ENCODE results near the gene ZNF391.
"Not testable (repeated sequence)": the region's sequence is repeated elsewhere in the genome, so short reads cannot be mapped to it uniquely, and the experiment has no call there.

Gene ZNF391

DNA sequence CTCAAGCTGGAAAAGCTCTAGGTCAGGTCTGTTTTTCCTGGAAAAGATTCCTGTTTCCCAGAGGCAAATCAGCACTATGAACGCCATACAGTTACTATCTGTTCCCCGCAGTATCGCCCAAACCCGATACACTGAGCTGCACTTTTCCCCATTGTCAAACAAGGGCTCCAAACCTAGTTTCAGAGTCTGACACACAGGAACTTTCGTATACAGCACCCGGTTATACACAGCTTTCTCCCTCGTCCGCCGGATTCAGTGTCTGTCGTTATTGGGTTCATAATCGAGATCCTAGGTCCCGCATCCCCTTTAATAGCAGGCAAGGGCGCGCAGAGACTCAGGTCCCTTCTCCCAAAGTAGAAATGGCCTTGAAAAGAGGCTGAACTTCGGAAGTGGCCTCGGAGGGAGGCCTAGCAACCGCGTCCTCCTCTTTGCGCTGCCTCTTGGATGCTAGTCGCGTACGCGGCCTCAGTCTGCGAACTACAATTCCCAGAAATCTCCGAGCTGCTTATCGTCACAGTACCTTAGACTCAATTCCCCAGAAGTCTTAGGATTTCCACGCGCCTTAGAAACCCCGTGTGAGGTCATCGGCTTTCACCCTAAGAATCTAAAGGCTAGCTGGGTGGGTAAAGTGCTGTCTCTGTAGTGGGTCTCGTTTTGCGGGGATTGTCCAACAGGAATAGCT is 34.2 kb downstream of the ZNF391 start:
- no peak for DNase-seq (ENCODE audit: low read depth)

GRCh38 chr6:27424851-27425250 is 36.3 kb downstream of the ZNF391 start:
- not testable (repeated sequence) for DNase-seq (ENCODE audit: low read depth)

DNA sequence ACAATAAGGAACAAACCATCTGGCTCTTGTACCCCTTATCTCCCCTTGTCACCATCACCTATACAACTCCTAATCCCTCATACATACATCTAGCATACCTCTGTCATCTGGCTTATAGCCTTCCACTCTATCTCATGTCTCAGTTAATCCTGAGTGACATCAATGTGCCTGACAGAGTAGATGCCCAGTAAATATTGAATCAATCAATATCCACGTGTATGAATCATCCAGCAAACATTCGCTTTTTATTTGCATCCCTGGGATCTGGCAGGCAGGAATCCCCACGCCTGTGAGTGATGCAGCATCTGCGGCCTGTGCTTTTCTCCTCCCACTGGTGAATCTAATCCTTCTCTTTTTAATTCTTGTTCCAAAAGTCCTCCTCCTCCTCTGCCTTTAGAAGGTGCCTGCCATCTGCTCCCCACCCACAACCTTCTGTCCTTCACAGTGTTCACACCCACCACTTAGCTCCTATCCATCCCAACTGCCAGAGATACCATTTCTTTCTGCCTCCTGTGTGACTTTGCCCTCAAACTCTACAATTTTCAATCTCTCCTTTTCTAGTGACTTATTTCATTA is 37.6 kb downstream of the ZNF391 start:
- no peak for DNase-seq (ENCODE audit: low read depth)

DNA sequence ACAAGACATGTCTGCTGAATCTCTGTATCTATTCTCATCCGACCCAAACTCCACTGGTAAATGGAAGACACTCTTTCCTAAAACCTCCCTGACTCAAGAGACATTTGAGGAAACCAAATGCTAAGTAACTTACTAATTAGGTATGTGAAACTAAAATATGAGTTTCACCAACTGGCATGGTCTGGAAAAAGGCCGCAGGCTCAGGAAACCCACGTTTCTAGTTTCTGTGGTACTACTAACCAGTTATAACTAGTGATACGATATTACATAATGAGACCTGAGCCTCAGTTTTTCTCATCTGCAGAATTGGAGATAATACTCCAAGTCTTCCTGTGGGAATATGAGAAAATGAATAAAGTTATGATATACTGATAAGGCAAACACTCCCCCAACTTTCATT is 39.9 kb downstream of the ZNF391 start:
- no peak for DNase-seq (ENCODE audit: low read depth)

DNA sequence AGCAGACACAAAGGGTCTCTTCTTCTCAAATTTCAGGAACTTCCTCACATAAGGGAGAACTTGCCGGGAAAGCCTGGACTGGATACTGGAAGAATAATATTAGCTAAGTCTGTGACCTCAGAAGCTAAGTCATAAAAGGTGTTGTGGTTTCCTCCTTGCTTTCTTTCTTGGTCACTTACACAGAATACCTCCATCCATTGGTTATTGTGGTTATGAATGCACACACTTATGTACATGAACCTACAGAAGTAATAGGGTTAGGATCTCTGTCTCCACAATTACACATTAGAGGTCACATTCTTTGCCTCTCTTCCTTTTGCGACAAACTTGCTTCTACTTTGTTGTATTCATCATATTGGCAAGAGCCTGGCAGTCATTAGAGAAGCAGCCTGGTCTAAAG is 40.4 kb downstream of the ZNF391 start:
- DNase-seq (ENCODE audit: low read depth), result no peak

GRCh38 chr6:27433714-27434113 is 45.2 kb downstream of the ZNF391 start:
- DNase-seq (ENCODE audit: low read depth), result no peak

DNA sequence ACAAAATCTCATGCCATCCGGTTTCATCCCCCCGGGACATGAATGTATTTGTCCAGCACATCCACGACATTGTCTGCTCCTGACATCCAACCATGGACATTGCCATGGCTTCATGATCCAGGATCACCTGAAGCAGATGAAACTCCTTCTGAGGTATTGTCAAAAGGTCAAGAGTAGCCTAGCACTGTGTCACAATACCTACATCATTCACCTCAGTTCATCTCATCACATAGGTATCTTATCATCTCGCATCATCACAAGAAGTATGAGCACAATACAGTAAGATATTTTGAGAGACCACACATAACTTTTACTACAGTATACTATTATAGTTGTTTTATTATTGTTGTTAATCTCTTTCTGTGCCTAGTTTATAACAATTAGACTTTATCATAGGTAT is 50.8 kb downstream of the ZNF391 start:
- DNase-seq (ENCODE audit: low read depth), result no peak

GRCh38 chr6:27441001-27441400 is 52.4 kb downstream of the ZNF391 start:
- no peak for DNase-seq (ENCODE audit: low read depth)

GRCh38 chr6:27442932-27443331 is 54.4 kb downstream of the ZNF391 start:
- no peak for DNase-seq (ENCODE audit: low read depth)

- DNase-seq (ENCODE audit: low read depth), result no peak
These were observed 59.9 kb downstream of the ZNF391 start for GRCh38 chr6:27448456-27448855.

DNA sequence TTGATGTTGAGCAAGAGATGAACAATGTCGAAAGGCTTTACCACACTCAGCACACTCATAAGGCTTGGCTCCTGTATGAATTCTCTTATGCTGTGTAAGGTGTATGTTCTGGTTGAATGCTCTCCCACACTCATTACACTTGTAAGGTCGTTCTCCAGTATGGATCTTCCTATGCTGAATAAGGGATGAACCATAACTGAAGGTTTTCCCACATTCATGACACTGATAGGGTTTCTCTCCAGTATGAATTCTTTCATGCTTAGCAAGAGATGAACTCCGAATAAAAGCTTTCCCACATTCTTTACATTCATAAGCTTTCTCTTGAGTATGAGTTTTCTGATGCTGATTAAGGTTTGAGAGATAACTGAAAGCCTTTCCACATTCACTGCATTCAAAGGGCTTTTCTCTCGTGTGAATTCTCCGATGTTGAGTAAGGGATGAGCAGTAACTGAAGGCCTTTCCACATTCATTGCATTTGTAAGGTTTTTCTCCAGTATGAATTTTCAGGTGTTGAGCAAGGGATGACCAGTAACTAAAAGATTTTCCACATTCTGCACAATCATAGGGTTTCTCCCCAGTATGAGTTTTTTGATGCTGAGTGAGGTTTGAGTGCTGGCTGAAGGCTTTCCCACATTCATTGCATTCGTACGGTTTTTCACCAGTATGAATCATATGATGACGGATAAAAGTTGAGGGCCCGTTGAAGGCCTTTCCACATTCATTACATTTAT is 63.3 kb downstream of the ZNF391 start:
- no peak for DNase-seq (ENCODE audit: low read depth)

- DNase-seq (ENCODE audit: low read depth), result no peak
These were observed 63.9 kb downstream of the ZNF391 start for GRCh38 chr6:27452496-27452897.

All from T-helper 22 cell (primary cell).